Fibroblast of lung (primary cell): Measurements from ENCODE around the gene CCDC146. TPM values are rescaled to one million over a fixed set of nuclear protein-coding genes. Genes with fewer than 3 reads are reported as not detected.

Experiments used
- DNase-seq, 2 donors: peaks; one replicate each; pipeline versions ENCODE4 v3.0.0 to v3.0.0-alpha.2; 2010; ENCODE audit warnings: low read depth in 2 of 2
- H2AFZ ChIP-seq: 2 replicates; pipeline ENCODE4 v1.5.1; 2012; ENCODE audit warnings: low read length, control low read depth, inconsistent platforms
- H3K27ac ChIP-seq: 2 replicates; pipeline ENCODE4 v1.5.1; 2011; ENCODE audit warnings: low read length, control low read depth; ENCODE audit not compliant: insufficient read depth
- H3K27me3 ChIP-seq: 2 replicates; pipeline ENCODE4 v1.5.1; 2011; ENCODE audit warnings: mild to moderate bottlenecking, low read length; ENCODE audit not compliant: control insufficient read depth, insufficient read depth
- H3K36me3 ChIP-seq: 2 replicates; pipeline ENCODE4 v1.5.1; 2011; ENCODE audit warnings: low read length; ENCODE audit not compliant: control insufficient read depth, insufficient read depth
- H3K4me1 ChIP-seq: 2 replicates; pipeline ENCODE4 v1.5.1; 2011; ENCODE audit warnings: low read length; ENCODE audit not compliant: control insufficient read depth, insufficient read depth; ENCODE audit errors: extremely low read depth
- H3K4me2 ChIP-seq: 2 replicates; pipeline ENCODE4 v1.5.1; 2011; ENCODE audit warnings: low read length, control low read depth; ENCODE audit not compliant: insufficient read depth; ENCODE audit errors: extremely low read depth
- H3K4me3 ChIP-seq, 4 experiments: fragments of 200-600 bp in 1 of 4; sonication (generic) in 1 of 4; replicated peaks in 1 of 4; 2 replicates each; pipeline ENCODE4 v1.5.1; 2011 to 2016; ENCODE audit warnings: low read length in 4 of 4, low read depth in 3 of 4, mild to moderate bottlenecking in 3 of 4, control low read depth in 2 of 4, inconsistent platforms in 1 of 4, mixed read lengths in 1 of 4; ENCODE audit not compliant: insufficient read depth in 1 of 4; ENCODE audit errors: control extremely low read depth in 1 of 4
- H3K79me2 ChIP-seq: 2 replicates; pipeline ENCODE4 v1.5.1; 2012; ENCODE audit warnings: mild to moderate bottlenecking, low read length, inconsistent platforms; ENCODE audit not compliant: control insufficient read depth, insufficient read depth
- H3K9ac ChIP-seq: 2 replicates; pipeline ENCODE4 v1.5.1; 2011; ENCODE audit warnings: mild to moderate bottlenecking, low read length, control low read depth; ENCODE audit not compliant: insufficient read depth
- H3K9me3 ChIP-seq: 2 replicates; pipeline ENCODE4 v1.5.1; 2012; ENCODE audit warnings: low read depth, low read length; ENCODE audit not compliant: control insufficient read depth, insufficient read depth
- H4K20me1 ChIP-seq: 2 replicates; pipeline ENCODE4 v1.5.1; 2011; ENCODE audit warnings: low read length; ENCODE audit not compliant: control insufficient read depth, insufficient read depth; ENCODE audit errors: extremely low read depth
- CTCF ChIP-seq, 2 donors: IDR thresholded peaks in 1 of 2; conservative IDR thresholded peaks in 1 of 2; 1 replicate in 1 of 2; 2 replicates in 1 of 2; pipeline ENCODE4 v1.5.1; 2011 to 2012; ENCODE audit warnings: low read length in 2 of 2, control low read depth in 1 of 2, inconsistent platforms in 1 of 2, low read depth in 1 of 2, mild to moderate bottlenecking in 1 of 2
- EZH2 ChIP-seq: IDR thresholded peaks from 2 replicates; pipeline ENCODE4 v1.5.1; 2012; ENCODE audit warnings: low read length, control low read depth, mild to moderate bottlenecking; ENCODE audit errors: missing control alignments
- polyA plus RNA-seq, 2 donors: library from polyadenylated mRNA; depleted of rRNA in 1 of 2; stranded (reverse) in 1 of 2; unstranded in 1 of 2; fragments of >200 nt; gene quantifications; 2 replicates each; pipeline ENCODE4 v1.2.1, GENCODE V29; 2011 to 2012; ENCODE audit warnings: missing spikeins in 1 of 2
- total RNA-seq: library from RNA; depleted of rRNA; stranded (reverse); fragments of >200 nt; gene quantifications from 2 replicates; pipeline ENCODE4 v1.2.1, GENCODE V29; 2014

Gene CCDC146
- total and polyA plus RNA-seq, 2 donors (not counting 1 experiment from before 2014, with no cell fraction given) = 1.6 to 3.6 TPM

DNA sequence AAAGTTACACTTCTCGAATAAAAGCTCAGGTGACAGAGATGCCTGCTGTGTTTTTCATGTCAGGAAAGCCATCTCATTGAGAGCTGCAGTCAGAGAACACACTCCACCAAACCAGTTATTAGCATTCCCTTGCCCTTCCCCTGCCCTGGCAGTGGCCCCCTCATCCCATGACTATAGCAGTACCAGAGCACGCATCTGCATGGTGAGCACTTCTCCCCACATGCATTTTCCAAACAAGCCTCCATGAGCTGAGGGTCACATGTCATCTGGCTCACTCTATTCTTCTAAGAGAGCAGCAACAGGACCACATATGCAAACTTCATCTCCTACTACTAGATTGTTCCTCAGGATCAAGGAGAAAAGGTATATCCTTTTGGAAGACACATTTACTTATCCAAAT is 119.7 kb downstream of the CCDC146 start:
- H3K79me2 ChIP-seq = no peaks in the 10 kb centered on the region
- no peak overlapping the region for H3K4me2 ChIP-seq
- no peak for DNase-seq
- H3K9ac ChIP-seq = no peak overlapping the region
- peaks cover 8% of the 10 kb centered on the region for H3K4me1 ChIP-seq
- no peaks in the 10 kb centered on the region for H4K20me1 ChIP-seq
- no peak overlapping the region for H3K4me3 ChIP-seq
- no peak for TF ChIP-seq CTCF (conservative IDR thresholded peaks at IDR 0.05 in 1 of 2, IDR thresholded peaks at IDR 0.05 in 1 of 2; ENCODE audit: low read depth in 1 of 2, low read length in 2 of 2)
- TF ChIP-seq EZH2 = no peak
- no peak overlapping the region for H2AFZ ChIP-seq
- no peaks in the 10 kb centered on the region for H3K9me3 ChIP-seq
- no peaks in the 10 kb centered on the region for H3K36me3 ChIP-seq
- H3K27ac ChIP-seq = no peak overlapping the region
- no peaks in the 10 kb centered on the region for H3K27me3 ChIP-seq

DNA sequence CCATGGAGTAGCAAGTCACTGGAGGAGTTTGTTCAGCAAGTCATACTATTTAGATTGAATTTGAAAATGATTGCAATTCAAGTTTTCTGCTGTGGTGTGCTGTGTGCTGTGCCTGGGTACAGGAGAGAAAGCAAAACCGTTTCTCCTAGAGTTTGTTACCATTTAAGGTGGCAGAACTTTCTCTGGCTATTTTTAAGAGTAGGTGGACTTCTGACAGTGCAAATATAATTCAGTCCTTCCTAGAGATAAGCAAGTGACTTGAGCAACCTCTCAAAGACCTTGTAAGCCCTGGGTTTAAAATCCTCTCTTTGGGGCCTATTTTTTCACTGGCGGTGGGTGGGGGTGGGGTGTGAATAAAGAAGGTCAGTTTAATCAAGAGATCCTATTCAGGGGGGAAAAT is 120.1 kb downstream of the CCDC146 start:
- H3K4me2 ChIP-seq = no peak overlapping the region
- H3K36me3 ChIP-seq = no peaks in the 10 kb centered on the region
- no peak overlapping the region for H2AFZ ChIP-seq
- H3K79me2 ChIP-seq = no peaks in the 10 kb centered on the region
- H3K27me3 ChIP-seq = no peaks in the 10 kb centered on the region
- no peaks in the 10 kb centered on the region for H3K9me3 ChIP-seq
- H3K4me1 ChIP-seq = peaks cover 8% of the 10 kb centered on the region
- TF ChIP-seq EZH2 (no peak), CTCF (conservative IDR thresholded peaks at IDR 0.05 in 1 of 2, IDR thresholded peaks at IDR 0.05 in 1 of 2; ENCODE audit: low read depth in 1 of 2, low read length in 2 of 2) (no peak)
- H3K27ac ChIP-seq = no peak overlapping the region
- no peak overlapping the region for H3K4me3 ChIP-seq
- H3K9ac ChIP-seq = no peak overlapping the region
- no peak for DNase-seq
- H4K20me1 ChIP-seq = no peaks in the 10 kb centered on the region

DNA sequence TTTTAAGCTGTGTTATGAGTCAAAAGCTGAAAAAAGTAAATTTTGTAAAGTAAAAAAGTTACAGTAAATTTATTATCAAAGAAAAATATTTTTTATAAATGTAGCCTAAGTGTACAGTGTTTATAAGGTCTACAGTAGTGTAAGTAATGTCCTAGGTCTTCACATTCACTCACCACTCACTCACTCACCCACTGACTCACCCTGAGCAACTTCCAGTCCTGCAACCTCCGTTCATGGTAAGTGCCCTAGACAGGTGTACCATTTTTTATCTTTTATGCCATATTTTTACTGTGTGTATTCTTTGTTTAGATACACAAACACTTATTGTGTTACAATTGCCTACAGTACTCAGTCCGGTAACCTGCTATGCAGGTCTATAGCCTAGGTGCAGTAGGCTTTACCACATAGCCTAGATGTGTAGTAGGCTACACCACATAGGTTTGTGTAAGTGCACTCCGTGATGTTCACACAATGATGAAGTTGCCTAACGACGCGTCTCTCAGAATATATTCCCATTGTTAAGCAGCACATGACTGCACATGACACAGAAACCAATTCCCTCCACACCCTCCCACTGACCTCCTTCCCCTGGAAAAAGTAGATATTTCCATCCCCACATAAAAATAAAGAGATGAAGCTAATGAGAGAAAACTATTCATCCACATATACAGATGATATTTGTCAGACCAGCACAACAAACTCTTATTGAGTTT is 122.0 kb downstream of the CCDC146 start:
- H3K4me2 ChIP-seq = no peak overlapping the region
- no peak overlapping the region for H3K9ac ChIP-seq
- no peaks in the 10 kb centered on the region for H3K27me3 ChIP-seq
- TF ChIP-seq CTCF (conservative IDR thresholded peaks at IDR 0.05 in 1 of 2, IDR thresholded peaks at IDR 0.05 in 1 of 2; ENCODE audit: low read depth in 1 of 2, low read length in 2 of 2) (no peak), EZH2 (no peak)
- no peak overlapping the region for H2AFZ ChIP-seq
- no peak overlapping the region for H3K27ac ChIP-seq
- DNase-seq = no peak
- H4K20me1 ChIP-seq = no peaks in the 10 kb centered on the region
- H3K36me3 ChIP-seq = no peaks in the 10 kb centered on the region
- no peaks in the 10 kb centered on the region for H3K9me3 ChIP-seq
- peaks cover 8% of the 10 kb centered on the region for H3K4me1 ChIP-seq
- H3K79me2 ChIP-seq = no peaks in the 10 kb centered on the region
- H3K4me3 ChIP-seq = no peak overlapping the region
